ENCODE results near the gene ILDR2.

The ILDR2 gene

DNA sequence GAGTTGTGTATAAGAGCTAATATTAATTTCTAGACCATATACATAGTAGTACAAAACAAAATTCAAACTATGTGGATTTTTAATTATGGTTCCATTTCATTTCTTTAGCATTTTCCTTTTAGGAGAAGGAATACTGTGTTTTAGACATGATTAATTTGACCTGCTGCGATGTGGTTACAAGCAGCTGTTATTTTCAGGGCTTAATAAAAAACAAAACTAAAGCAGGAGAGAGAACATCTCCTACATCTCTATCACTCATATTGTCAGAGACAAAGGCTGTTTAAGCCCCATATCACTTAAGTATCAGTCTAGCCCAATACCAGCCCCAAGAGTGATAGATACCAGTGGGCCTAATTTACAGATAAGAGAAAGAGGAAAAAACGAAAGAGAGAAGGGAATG, 47.6 kb downstream of the ILDR2 start:
- Histone ChIP-seq H3K36me3 (replicated peaks) (no peaks in the 10 kb centered on the region), H3K27me3 (replicated peaks) (peaks cover 17% of the 10 kb centered on the region), H3K4me3 (ENCODE audit: low read depth, low read length) (no peak overlapping the region), H3K27ac (no peak overlapping the region)
- TF ChIP-seq, protein P1, sequence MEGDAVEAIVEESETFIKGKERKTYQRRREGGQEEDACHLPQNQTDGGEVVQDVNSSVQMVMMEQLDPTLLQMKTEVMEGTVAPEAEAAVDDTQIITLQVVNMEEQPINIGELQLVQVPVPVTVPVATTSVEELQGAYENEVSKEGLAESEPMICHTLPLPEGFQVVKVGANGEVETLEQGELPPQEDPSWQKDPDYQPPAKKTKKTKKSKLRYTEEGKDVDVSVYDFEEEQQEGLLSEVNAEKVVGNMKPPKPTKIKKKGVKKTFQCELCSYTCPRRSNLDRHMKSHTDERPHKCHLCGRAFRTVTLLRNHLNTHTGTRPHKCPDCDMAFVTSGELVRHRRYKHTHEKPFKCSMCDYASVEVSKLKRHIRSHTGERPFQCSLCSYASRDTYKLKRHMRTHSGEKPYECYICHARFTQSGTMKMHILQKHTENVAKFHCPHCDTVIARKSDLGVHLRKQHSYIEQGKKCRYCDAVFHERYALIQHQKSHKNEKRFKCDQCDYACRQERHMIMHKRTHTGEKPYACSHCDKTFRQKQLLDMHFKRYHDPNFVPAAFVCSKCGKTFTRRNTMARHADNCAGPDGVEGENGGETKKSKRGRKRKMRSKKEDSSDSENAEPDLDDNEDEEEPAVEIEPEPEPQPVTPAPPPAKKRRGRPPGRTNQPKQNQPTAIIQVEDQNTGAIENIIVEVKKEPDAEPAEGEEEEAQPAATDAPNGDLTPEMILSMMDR (IDR thresholded peaks at IDR 0.05; ENCODE audit: low read depth, low read length, missing control alignments): no peak
- DNase-seq: no peak
- in situ Hi-C loops (cut with HindIII; ENCODE audit: low pct_ligation_motif_present, low sequenced_read_pairs): no loop called here

DNA sequence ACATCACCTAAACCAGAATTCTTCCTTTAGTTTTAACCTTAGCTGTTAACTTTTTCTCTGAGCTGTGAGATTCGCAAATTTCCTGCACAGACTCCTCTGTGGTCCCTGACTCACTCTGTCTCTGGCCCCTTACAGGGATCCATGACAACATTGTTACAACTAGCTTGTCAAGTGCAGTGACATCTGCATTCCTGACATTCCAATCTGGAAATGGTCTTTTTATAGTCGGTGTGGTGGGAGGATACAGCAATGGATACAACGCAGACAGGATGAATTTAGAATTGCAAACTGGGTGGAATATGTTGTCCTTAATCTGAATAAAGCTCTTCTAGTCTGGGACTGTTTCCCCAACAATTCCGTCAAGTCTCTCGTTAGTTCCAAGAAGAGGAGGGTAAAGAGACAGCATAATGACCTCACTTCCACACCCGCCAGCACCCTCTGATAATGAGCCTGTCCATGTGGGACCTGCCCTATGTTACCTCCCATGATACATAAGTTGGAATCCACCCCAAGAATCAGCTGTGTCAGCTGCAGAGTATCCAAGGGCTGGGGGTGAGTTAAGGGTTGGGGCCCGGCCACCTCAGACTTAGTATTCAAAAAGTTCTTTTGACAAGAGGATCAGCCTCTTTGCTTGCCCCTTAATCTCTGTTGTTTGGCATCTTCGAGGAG, 49.4 kb downstream of the ILDR2 start:
- Histone ChIP-seq H3K4me3 (ENCODE audit: low read depth, low read length) (no peak overlapping the region), H3K27ac (peak overlapping the region; percentile 18), H3K36me3 (replicated peaks) (no peaks in the 10 kb centered on the region), H3K27me3 (replicated peaks) (peaks cover 22% of the 10 kb centered on the region)
- in situ Hi-C loops (cut with HindIII; ENCODE audit: low pct_ligation_motif_present, low sequenced_read_pairs): no loop called here
- TF ChIP-seq, protein P1 (IDR thresholded peaks at IDR 0.05; ENCODE audit: low read depth, low read length, missing control alignments): no peak
- DNase-seq: peak; percentile 88

DNA sequence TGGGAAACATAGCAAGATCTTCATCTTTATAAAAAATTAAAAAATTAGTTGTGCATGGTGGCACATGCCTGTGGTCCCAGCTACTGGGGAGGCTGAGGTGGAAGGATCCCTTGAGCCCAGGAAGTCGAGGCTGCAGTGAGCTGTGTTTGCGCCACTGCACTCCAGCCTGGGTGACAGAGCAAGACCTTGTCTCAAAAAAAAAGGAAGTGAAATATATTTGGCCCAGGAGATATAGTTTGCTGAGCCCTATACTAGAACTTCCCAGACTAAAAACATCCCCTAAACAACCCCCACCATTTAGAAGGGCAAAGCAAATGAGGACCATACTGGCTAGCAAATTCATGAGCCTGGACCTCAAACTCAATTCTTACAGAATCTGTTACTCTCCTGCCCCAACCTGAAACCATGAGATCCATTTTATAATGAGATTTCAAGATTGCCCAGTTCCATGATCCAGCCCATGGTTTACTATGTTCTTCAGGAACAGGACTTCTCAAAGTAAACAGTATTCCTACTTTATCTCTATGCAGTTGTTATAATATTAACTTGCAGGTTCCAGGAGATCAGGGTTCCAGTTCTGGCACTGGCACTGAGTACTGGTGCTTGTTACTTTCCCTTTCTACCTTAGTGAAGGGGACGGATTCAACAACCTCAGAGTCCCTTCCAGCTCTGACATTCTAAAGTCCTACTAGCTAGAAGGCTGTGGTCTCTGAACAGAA, 50.4 kb downstream of the ILDR2 start:
- no peaks in the 10 kb centered on the region for H3K36me3 ChIP-seq (replicated peaks)

DNA sequence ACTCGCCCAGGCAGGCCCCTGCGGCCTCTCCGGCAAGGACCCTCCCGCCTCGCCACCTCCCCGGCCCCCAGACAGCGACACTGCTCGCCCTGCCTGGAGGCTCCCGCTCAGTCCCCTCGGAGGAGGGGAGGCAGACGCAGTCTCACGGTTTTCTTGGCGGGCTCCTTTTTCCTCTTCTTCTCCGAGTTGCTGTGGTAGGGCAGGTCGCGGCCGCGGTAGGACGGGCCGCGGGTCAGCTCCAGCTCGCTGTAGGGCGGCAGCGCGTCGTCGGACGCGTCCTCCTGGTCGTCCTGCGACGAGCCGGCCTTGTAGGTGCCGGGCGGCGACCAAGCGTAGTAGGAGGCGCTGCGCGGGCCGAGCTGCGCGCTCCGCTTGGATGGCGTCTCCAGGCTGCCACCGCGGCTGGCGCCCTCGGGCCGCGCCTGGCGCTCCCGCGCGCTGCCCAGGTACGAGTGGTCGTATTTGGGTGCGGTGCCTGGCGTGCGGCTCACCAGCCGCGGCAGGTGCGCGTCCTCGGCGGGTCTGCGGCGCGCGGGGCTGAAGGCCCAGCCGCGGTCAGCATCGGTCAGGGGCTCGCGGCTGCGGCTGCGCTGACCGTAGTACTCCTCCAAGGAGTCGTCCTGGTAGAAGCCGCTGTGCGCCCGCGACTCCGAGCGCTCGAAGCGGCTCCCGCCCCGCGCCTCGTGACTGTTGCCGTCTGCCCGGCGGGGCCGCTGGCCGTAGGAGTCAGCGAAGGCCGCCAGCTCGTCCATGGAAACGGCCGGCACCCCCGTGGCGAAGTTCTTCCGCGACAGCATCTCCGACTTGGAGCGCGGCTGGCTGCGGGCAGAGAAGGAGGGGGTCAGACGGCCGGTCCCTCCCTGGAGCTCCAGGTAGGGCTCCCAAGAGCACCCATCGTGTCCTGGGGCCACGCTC, 54.5 kb downstream of the ILDR2 start:
- Histone ChIP-seq H3K27ac (no peak overlapping the region), H3K36me3 (replicated peaks) (no peaks in the 10 kb centered on the region), H3K4me3 (ENCODE audit: low read depth, low read length) (peak overlapping the region; percentile 22), H3K27me3 (replicated peaks) (peaks cover 42% of the 10 kb centered on the region)
- in situ Hi-C loops (cut with HindIII; ENCODE audit: low pct_ligation_motif_present, low sequenced_read_pairs): no loop called here
- DNase-seq: no peak
- TF ChIP-seq, protein P1 (IDR thresholded peaks at IDR 0.05; ENCODE audit: low read depth, low read length, missing control alignments): no peak

More for the DNA sequence above, 50.4 kb downstream of the ILDR2 start:
- TF ChIP-seq, protein P1 (IDR thresholded peaks at IDR 0.05; ENCODE audit: low read depth, low read length, missing control alignments): no peak
- Histone ChIP-seq H3K27ac (peak overlapping the region; percentile 18), H3K27me3 (replicated peaks) (peaks cover 27% of the 10 kb centered on the region), H3K4me3 (ENCODE audit: low read depth, low read length) (no peak overlapping the region)
- DNase-seq: peak; percentile 9
- in situ Hi-C loops (cut with HindIII; ENCODE audit: low pct_ligation_motif_present, low sequenced_read_pairs): no loop called here

DNA sequence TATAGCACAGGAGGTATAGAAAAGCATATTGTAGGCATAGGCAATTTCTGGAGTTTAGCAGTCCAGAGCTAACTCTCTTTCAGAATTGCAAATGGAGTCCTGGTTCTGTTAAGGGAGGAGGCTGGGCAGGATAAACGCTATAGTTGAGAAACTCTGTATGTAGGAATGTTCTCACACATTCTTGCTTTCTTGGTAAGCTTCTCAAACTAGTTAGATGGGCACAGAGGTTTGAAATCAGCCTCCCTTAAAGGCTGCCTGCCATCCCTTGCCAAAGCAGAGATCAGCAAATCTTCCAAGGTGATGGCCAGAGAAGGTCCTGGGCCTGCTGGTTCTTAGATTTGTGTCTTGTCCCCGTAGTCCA, 56.4 kb downstream of the ILDR2 start:
- no peak for DNase-seq
- H3K27me3 ChIP-seq (replicated peaks): peaks cover 42% of the 10 kb centered on the region
- H3K4me3 ChIP-seq (ENCODE audit: low read depth, low read length): no peak overlapping the region
- no peaks in the 10 kb centered on the region for H3K36me3 ChIP-seq (replicated peaks)
- TF ChIP-seq, protein P1 (IDR thresholded peaks at IDR 0.05; ENCODE audit: low read depth, low read length, missing control alignments): no peak
- in situ Hi-C loops (cut with HindIII; ENCODE audit: low pct_ligation_motif_present, low sequenced_read_pairs): loop anchor here (10.0 kb wide), 1 partner anchor 146 kb away; no protein-coding TSS in a partner anchor
- no peak overlapping the region for H3K27ac ChIP-seq

All from brain microvascular endothelial cell (primary cell).